A673 (cell line): ENCODE measurements around the gene KCND2.

Experiments
- EZH2 ChIP-seq: fragments of 200-600 bp; sonication (generic); IDR thresholded peaks from 2 replicates; pipeline ENCODE4 v1.6.1; 2017; ENCODE audit warnings: borderline replicate concordance, low read depth, mild to moderate bottlenecking, mixed read lengths, antibody characterized with exemption, low read length; ENCODE audit not compliant: poor library complexity, severe bottlenecking
- TF ChIP-seq, protein P1 (sequence below): fragments of 300-800, 200-600 bp; sonication (generic); conservative IDR thresholded peaks from 2 replicates; pipeline ENCODE4 v1.5.1; 2017; ENCODE audit warnings: low read depth, mild to moderate bottlenecking, antibody characterized with exemption, low read length, moderate library complexity, mixed read lengths

DNA sequence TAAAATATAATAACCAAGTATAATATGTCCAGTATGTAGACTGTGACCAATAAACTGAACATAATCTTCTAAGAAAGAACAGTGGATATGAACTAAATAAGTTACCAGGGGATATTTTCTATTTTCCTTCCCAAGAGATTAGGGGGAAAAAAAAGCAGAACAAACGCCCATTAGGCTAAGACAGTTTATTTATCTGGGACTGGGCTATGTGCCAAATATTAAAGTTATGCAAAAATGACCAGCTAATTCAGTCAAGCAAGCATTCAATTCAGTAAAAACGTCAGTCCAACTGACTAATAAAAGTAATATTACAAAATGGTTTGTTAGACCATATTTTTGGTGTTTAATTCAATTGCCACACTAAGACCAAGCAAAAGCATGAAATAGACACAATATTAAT is 462.8 kb downstream of the KCND2 start:
- TF ChIP-seq, protein P1, sequence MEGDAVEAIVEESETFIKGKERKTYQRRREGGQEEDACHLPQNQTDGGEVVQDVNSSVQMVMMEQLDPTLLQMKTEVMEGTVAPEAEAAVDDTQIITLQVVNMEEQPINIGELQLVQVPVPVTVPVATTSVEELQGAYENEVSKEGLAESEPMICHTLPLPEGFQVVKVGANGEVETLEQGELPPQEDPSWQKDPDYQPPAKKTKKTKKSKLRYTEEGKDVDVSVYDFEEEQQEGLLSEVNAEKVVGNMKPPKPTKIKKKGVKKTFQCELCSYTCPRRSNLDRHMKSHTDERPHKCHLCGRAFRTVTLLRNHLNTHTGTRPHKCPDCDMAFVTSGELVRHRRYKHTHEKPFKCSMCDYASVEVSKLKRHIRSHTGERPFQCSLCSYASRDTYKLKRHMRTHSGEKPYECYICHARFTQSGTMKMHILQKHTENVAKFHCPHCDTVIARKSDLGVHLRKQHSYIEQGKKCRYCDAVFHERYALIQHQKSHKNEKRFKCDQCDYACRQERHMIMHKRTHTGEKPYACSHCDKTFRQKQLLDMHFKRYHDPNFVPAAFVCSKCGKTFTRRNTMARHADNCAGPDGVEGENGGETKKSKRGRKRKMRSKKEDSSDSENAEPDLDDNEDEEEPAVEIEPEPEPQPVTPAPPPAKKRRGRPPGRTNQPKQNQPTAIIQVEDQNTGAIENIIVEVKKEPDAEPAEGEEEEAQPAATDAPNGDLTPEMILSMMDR = no peak
- TF ChIP-seq EZH2 = no peak
